GM21526 (cell line): ENCODE data around the gene BMP7.

ENCODE experiments used
- ATAC-seq: cut with Tn5 transposase; IDR thresholded peaks from one replicate; pipeline ENCODE4 v1.9.1; 2021; ENCODE audit warnings: moderate library complexity; ENCODE audit not compliant: unreplicated experiment, low FRiP score

BMP7 gene

DNA sequence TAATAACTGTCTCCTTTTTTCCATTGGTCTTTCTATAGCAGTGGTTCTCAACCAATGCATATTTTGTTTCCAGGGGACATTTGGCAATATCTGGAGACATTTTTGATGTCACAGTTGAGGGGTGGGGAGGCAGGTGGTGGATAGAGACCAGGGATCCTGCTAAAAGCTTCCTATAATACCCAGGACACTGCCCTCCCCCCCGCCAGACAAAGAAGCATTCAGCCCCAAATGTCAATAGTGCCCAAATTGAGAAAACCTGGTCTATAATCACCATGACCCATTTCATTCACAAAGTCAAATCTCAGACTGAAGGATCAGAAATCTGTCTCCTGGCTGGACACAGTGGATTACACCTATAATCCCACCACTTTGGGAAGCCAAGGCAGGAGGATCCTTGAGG, 128.8 kb downstream of the BMP7 start:
- ATAC-seq: no peak

DNA sequence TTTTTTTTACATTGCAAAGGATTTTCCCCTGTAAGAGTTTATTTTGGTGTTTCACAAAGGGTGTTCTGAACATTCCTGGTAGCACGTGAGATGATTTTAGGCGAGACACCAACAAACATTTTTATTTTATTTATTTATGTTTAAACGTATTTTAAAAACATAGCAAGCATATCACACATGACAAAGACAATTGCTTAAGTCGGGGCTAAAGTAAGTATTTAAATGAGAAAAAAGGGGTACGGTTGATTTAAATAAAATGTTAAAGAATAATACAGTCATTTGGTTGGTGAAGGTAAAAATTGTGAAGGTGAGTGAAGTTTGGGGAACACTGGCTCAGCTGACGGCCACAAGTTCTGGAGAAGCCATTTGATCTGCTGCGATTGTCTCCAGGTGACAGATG, 129.7 kb downstream of the BMP7 start:
- no peak for ATAC-seq

DNA sequence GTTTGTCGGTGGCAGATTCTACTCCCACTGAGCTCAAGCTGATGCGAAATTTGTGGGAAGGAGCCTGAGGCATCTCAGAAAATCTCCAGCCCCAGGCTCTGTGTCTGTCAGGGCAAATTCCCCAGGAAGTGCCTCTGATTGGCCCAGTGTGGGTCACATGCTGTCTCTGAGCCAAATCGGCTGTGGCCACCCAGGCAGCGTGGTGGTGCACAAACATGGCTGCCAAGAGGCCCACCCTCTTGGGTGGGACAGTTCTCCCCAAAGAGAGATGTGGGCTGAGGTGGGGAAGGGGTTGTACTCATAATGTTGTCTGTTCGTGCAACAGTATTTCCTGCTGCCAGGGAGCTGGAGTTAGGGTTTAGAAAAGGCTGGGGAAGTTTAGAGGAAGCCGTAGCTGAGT, 130.6 kb downstream of the BMP7 start:
- no peak for ATAC-seq

DNA sequence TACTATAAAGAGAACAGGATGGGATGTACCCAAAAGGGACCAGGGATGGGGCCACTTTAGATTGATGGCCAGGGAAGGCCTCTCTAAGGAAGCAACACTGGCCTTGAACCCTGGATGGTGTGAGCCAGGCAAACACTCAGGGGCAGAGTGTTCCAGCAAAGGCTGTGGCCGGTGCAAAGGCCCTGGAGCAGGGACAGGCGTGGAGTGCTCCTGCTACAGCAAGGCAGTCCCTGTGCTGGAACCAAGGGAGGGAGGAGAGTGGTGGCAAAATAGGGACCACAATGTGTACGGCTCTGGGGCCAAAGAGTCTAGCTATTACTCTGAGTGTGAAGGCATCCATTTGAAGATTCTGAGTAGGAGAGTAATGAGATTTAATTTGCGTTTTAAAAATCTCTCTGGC, 131.6 kb downstream of the BMP7 start:
- no peak for ATAC-seq

DNA sequence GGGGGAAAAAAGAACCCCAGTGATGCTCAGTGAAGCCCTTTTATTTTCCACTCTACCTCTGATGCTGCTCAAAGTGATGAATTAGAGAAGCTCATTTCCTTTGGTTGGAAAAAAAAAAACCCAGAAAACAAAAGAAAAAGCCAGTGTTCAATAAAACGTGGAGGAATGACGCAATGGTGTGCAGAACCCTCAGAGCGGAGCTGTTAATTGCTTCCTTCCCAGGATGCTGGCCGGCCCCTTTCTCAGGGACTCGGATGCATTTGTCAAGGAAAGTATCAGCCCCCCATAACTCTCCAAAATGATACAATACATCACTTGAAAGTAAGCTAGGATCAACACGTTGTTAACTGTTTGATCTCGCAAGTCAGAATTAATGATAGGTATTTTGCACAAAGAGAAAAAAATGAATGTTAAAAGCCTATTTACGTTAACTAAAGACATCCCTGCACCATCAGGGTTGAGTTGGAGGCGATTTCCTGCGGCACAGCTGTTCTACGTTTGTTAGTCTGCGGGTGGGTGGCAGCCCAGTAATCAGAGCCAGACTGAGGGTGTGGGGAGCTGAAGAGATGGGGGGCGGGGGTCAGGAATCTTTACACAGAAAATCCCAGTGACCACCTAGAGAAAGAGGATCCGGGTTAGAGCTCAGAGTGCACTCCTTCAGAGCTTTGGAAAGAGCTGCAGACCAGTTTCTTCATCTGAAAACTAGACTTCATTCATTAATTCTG, 132.4 kb downstream of the BMP7 start:
- no peak for ATAC-seq

DNA sequence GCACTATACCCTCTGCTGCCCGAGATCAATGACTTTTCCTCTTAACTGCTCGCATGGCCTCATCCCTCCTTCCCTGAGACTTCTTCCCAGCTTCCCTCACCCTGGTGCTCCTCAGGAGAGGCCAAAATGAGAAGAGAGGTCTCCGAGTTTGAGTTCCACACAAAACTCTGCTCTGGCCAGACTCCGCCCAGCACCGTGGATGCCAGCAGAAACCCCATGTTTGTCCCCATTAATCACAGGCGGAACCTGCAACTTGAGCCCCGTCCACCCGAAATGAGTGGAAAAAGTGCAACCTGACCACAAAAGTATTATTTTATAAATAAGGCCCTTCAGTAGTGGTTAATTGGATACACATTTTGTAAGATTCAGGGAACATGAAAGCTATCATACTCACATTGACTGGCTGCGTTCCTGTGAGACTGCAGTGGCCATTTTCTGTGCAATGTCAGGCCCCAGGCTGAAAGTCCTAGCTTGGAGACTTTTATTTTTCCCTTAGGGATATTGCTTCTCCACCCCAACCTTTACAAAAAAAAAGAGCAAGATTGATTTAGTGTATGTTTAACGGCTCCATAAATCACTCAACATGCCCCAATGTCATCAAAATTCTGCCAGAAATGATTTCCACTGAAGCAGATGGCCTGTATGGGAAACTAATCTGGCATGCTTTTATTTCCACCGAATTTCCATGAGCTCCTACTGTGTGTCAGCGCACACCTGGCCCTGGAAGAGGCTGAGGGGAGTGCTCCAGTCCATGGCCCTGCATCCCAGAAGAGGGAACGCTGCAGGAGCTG, 134.6 kb downstream of the BMP7 start:
- ATAC-seq: no peak

DNA sequence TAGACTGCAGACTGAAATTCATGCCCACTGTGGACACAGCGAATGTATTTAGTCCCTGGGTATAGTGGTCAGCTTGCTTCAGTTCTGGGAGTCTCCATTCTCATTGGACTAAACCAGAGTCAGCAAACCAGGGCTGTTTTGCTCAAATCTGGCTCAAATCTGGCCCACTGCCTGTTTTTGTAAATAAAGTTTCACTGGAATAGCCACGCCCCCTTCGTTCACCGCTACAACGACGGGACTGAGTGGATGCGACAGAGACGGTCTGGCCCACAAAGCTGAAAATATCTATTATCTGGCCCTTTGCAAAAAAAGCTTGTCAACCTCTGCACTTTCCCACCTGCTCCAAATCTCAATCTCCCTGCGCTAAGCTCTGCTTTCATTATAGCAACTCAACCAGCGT, 135.4 kb downstream of the BMP7 start:
- ATAC-seq: no peak

DNA sequence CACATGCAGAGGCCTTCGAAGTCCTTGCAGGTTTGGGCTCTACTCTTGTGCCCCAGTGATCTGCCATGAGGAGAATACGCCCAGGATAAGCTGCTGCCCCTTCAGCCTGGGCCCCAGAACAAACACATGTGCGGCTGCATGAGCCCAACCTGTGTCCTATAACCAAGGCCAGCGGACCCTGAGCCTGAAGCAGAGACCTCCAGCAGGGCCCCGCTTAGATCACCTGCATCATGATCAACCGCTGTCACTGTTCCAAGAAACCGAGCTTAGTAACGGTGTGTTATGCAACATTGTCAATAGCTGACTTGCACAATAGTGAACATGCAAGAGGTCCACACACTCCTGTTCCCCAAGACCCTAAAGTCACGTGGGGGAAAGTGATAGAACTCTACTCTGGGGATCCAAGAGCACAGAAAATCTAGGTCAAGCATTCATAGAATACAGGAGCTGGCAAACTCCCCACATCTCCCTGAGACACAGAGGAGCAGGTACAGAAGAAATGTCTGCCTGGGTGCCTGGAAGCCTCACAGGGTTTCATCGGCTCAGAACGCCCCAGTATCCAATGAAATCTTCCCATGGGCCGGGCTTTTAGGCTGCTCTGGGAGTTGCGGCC, 136.2 kb downstream of the BMP7 start:
- no peak for ATAC-seq

DNA sequence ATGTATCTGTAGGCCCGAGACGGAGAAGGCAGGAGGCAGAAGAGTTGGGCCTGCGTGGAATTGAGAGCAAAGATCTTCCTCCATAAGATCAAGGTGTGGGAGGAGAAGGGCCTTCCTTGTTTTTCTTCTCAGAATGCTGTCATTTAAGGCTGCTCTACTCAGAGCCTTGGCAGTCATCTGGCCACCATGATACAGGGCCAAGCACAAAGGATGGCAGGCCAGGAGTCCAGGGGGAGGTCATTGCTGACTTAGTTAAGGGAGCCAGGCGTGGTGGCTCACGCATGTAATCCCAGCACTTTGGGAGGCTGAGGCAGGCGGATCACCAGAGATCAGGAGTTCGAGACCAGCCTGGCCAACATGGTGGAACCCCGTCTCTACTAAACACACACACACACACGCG, 137.1 kb downstream of the BMP7 start:
- ATAC-seq: no peak

DNA sequence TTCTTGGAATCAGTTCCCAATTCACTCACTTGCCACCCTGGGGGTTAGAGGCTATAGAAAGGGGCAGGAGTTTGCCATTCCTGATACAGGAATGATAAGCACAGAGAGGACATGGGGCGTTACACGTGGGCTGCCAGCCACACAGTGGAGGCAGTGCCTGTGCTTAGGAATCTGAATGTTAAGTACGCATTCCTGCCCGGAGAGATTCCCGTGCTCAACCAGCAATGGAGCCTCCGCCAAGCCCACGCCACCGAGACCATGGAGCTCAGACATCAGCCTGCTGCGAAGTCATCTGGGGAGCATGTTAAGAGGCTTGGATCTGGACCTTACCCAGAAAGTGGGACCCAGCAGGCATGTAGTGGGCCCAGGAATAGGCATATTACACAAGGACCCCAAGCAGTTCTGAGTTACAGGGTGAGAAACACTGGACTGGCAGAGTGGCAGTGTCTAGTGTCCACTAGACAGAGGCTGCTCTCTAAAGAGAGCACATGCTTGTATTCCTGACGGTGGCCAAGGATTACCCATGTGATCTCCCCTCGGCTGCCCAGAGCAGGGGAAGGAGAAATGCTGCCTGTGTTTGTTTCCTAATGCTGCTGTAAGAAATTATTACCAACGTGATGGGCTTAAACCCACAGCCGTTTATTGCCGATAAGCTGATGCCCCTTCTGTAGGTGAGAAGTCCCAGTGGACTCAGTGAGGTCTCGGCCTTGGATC, 138.2 kb downstream of the BMP7 start:
- no peak for ATAC-seq

DNA sequence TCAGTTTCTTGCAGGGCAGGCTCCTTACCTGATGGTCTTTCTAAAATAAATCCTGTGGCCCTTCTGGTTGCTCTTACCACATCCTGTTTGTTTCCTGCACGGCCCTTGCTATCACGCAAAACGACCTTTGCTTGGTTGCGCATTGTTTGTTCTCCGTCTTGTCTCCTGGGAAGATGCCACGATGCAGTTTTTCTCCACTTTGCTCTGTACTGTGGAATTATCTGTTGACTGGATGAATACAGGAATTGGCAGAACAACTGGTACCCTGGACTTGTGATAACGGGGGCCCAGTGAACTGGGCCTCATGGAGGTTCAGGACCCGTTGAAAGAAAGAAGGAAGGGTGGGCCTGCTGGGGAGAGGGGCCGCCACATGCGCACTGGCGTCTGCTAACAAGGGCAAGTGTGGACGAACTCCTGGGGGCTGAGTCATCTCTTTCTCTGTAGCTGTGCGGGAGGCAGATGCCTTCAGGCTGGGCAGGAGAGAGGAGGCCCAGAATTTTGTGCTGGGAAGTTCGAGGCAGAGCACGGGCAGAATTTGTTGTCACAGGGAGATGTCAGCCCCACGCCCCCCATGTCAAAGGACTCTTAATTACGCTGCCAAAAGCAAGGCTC, 139.9 kb downstream of the BMP7 start:
- no peak for ATAC-seq

DNA sequence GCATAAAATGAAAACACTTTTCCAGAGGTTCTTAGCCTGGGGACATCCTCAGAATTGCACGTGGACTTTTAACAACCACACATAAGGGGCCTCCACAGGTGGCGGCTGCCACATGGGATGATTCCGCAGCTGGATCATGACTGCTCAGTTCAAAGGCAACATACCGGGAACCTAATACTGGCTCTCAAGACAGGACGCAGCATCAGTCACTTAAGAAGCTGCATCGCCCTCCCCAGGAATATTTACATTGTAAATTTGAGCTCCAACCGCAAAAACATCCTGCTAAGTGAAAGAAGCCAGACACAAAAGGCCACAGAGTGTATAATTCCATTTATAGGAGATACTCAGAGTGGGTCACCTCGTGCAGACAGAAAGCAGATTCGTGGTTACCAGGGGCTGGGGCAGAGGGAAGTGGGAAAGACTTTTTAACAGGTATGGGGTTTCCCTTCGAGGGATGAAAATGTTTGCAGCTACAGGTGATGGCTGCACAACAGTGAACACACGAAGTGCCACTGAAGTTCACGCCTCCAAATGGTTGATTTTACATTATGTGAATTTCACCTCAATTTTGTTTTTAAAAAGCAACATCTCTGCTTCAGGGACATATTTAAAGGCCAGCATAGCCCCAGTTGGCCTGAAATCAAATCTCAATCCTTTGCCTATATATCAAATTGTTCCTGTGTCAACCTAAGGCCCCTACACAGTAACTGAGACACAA, 141.5 kb downstream of the BMP7 start:
- no peak for ATAC-seq

DNA sequence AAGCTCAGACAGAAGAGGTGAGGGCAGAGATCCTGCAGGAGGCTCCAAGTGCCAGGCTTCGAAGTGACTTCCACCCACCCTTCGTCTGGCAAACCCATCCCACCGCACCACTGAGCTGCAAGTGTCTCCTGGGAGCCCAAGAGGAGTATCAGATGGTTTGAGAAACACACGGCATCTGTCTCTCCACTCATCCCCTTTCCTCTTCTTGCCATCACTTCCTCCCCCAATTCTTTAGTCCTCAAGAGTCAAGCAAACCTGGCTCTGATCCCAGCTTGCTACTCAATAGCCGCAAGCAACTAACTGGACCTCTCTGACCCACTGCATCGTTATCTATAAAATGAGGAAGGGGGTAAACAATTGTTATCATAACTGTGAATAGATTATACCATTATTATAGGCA, 142.1 kb downstream of the BMP7 start:
- ATAC-seq: no peak

DNA sequence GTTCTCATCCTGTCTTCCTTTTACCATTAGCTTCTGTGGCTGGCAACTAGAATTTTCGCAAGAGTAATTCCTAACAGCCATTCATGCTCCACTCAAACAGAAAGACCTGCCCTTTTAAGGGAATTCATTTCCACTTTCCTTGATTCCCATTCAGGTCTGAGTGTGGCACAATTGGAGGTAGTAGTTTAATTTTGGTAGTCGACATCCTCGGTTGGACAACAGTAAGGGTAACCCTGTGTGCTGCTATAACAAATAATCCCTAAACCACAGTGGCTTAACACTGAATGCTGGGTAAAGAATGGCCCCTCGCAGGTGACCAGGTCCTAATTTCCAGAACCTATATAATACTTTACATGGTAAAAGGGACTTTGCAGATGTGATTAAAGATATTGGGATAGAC, 142.9 kb downstream of the BMP7 start:
- ATAC-seq: no peak

DNA sequence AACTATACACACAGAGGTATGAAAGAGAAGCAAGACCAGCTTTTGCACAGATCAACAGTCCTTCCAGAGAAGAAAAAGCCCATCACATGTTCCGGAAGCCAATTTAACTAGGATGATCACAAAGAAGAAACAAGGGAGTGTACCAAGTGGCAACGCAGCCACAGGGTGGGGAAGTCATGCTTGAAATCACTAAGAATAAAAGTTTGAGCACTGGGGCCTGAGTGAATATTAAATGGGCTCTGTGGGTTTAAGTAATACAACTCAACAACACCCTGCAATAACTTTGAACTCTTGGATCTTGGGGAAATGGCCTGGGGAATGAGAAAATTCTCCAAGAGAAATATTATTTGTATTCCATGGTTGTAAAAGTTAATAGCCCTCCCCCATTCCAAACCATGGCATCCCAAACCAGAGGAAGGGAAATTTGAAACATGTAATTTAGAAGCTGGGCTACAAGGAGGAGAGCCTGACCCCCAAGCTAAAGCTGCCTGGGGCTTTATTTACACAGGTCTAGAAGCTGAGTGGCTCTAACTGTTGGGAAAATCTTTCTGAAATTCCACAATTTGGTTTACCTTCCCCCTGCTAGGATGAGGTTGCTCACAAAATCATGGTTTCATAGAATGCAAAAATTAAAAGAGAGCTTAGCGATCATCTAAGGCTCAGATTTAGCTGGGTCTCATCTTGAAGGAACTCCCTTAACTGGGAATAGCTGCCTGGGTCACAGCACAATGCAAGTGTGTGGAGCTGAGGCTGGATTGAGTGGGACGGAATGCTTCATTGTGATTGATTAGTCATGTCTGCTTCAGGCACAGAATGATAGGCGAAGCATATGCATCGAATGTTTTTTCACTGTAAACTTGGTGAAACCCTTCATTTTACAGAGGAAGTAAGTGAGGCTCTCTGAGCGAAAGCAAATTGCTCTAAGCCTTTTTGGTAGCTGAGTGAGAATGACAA, 143.6 kb downstream of the BMP7 start:
- ATAC-seq: no peak

DNA sequence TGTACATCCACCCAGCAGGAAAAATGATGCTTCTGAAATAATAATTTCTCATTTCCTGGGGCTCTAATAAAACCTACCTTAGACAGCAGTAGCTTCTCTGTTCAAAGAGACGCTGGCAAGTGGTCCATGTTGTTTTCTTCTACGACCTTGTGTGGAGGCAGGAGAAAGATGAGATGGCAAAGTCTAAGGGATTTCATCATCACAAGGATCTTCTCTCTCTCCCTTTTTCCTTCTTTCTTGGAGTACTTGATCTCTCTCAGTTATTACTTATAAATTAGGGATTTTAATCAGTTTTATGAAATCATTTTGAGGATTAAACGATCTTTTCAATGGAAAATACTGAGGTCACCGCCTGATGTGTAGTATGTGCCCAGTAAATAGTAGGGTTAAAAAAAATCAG, 147.5 kb downstream of the BMP7 start:
- no peak for ATAC-seq
